HS-27A (cell line): ENCODE data around the gene GAA.

Source experiments
- DNase-seq: peaks from one replicate; pipeline ENCODE4 v3.0.0-alpha.2; 2012; ENCODE audit warnings: low read depth, missing footprints

Gene GAA

GRCh38 chr17:80104321-80104955 lies 3.1 kb downstream of the GAA start:
- DNase-seq, result no peak

GRCh38 chr17:80104956-80105375 lies 3.6 kb downstream of the GAA start:
- no peak for DNase-seq

DNA sequence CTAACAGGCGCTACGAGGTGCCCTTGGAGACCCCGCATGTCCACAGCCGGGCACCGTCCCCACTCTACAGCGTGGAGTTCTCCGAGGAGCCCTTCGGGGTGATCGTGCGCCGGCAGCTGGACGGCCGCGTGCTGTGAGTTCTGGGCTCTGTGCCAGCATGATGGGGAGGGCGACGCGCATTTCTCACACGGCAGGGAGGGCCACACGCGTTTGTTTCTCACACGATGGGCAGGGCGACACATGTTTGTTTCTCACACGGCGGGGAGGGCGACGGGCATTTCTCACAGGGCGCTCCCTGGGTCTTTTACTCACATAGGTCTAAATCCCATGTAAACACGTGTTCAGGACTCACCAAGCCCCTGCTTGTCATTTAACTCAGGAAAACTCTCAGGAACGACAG lies 4.4 kb downstream of the GAA start:
- no peak for DNase-seq

- no peak for DNase-seq
Measured at GRCh38 chr17:80106176-80106575, 4.8 kb downstream of the GAA start.

DNA sequence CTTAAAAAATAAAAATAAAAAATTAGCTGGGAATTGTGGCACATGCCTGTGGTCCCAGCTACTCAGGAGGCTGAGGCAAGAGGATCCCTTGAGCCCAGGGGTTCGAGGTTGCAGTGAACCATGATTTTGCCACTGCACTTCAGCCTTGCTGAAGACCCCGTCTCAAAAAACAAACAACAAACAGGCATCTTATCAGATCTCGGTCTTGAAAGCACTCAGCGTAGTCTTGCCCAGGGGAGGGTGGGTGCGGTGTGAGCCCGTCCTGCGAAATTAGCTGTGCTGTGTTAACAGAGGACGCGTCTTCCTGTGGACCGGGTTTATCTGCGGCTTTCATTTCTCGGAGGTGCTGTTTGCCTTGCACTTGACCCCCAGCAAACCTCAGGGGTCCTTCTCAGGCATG lies 5.4 kb downstream of the GAA start:
- no peak for DNase-seq

DNA sequence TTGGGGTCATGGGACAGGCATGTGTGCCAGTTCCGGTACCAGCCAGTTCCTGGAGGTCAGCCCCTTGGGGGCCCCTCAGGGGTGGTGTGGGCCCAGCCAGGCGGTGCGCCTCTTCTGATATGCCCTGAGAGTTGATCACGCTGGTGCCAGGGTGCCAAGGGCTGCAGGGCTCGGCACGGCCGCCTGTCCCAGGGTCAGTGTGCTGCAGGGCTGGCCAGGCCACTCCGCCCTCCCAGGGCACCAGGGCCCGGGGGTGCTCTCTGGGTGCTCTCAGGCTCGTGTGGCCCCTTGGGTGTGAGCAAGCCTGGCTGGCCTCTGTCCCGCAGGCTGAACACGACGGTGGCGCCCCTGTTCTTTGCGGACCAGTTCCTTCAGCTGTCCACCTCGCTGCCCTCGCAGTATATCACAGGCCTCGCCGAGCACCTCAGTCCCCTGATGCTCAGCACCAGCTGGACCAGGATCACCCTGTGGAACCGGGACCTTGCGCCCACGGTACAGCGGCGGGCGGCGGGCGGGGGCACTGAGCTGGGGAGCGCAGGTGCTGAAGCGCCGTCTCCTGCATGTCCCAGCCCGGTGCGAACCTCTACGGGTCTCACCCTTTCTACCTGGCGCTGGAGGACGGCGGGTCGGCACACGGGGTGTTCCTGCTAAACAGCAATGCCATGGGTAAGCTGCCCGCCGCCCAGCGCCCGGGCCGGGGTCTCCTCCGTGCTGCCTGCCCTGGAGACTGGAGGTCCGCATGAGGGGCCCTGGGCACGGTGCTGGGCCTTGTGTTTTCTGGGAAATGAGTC lies 6.0 kb downstream of the GAA start:
- DNase-seq, result no peak

DNA sequence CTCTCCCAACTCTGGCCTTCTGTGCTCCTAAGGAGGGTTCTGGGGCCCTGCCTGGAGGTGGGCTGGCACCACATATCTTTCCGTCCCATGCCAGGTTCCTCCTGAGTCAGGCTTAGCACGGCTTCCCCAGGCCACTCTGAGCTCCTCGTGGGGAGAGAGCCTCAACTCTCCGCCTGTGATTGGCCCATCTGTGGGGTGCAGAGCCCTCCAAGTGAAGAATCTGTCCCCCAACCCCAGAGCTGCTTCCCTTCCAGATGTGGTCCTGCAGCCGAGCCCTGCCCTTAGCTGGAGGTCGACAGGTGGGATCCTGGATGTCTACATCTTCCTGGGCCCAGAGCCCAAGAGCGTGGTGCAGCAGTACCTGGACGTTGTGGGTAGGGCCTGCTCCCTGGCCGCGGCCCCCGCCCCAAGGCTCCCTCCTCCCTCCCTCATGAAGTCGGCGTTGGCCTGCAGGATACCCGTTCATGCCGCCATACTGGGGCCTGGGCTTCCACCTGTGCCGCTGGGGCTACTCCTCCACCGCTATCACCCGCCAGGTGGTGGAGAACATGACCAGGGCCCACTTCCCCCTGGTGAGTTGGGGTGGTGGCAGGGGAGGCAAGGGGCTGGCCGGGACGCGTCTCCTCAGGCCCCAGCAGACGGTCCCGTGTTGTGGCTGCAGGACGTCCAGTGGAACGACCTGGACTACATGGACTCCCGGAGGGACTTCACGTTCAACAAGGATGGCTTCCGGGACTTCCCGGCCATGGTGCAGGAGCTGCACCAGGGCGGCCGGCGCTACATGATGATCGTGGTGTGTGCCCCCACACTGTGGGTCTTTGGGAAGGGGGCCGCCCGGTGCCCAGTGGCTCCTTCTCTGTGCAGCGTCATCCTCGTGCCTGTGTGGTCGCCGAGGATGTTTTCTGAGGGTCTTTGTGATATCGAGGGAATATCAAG lies 6.9 kb downstream of the GAA start:
- DNase-seq, result no peak

- DNase-seq, result no peak
Measured at GRCh38 chr17:80109066-80109660, 7.8 kb downstream of the GAA start.

GRCh38 chr17:80109713-80110446 lies 8.5 kb downstream of the GAA start:
- DNase-seq, result no peak

GRCh38 chr17:80110447-80110812 lies 9.0 kb downstream of the GAA start:
- no peak for DNase-seq

GRCh38 chr17:80110927-80111701 lies 9.7 kb downstream of the GAA start:
- no peak for DNase-seq

DNA sequence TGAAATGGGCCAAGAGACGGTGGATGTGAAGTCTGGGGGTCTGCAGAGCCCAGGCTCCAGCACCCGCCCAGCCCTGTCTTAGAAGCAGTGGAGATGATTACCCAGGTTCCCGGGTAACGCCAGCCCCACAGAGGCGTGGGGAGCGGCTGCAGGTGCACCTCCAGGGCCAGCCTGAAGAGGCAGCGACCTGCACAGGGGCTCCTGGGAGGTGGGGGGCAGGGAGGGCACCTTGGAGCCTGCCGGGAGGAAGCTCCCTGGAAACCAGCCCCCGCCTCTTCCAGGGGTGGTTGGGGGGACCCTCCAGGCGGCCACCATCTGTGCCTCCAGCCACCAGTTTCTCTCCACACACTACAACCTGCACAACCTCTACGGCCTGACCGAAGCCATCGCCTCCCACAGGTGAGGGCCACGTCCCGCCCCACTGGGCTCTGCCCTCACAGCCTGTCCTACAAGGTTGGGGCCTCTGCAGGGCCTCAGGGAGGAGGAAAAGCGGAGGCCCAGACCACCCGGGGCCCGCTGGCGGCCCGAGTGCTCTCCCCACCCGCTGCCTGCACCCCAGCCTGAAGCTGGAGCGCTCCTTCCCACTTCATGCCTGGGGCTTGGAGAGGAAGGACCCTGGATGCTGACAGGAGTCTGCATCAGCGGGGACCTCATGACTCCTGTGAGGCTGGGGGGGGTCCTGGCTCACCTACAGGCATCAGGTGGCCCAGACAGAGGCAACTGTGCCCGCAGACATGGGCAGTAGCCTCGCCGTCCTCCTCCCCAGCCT lies 10.5 kb downstream of the GAA start:
- no peak for DNase-seq

- DNase-seq, result no peak
Measured at GRCh38 chr17:80112471-80113032, 11.2 kb downstream of the GAA start.

- no peak for DNase-seq
Measured at GRCh38 chr17:80113033-80113484, 11.7 kb downstream of the GAA start.

GRCh38 chr17:80114758-80115157 lies 13.4 kb downstream of the GAA start:
- DNase-seq, result no peak

GRCh38 chr17:80115159-80115558 lies 13.8 kb downstream of the GAA start:
- no peak for DNase-seq

- DNase-seq, result no peak
Measured at GRCh38 chr17:80116276-80116920, 15.0 kb downstream of the GAA start.

DNA sequence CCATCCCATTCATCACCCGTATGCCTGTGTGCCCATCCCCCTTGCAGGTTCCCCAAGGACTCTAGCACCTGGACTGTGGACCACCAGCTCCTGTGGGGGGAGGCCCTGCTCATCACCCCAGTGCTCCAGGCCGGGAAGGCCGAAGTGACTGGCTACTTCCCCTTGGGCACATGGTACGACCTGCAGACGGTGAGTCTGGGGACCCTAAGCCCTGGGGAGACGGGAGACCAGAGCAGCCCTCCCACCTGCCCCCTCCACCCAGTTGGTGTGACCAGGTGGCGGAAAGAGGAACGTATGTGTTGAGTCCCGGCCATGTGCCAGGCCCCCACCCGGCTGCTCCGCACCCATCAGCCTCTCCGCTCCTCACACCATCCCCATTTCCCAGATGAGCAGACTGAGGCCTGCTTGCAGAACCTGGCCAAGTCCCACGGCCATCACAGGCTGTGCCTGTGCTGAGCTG lies 15.6 kb downstream of the GAA start:
- no peak for DNase-seq
